ENCODE results near the gene PADI3. TPM values are rescaled to one million over a fixed set of nuclear protein-coding genes. Genes with fewer than 3 reads are reported as not detected.

PADI3 gene
- total RNA-seq, 2 donors from 2014 or later = 0.18 to 1.2 TPM

GRCh38 chr1:17228619-17229018 lies 20.3 kb upstream of the PADI3 start:
- Histone ChIP-seq H3K4me3 (no peak overlapping the region), H3K27ac (no peak overlapping the region), H3K36me3 (no peaks in the 10 kb centered on the region), H3K9me3 (no peaks in the 10 kb centered on the region), H3K27me3 (replicated peaks; ENCODE audit: insufficient read depth) (no peaks in the 10 kb centered on the region), H3K4me1 (replicated peaks) (peaks cover 5% of the 10 kb centered on the region)
- TF ChIP-seq POLR2A (IDR thresholded peaks at IDR 0.05) (no peak), POLR2AphosphoS5 (IDR thresholded peaks at IDR 0.05) (no peak), CTCF (IDR thresholded peaks at IDR 0.05) (no peak)
- DNase-seq (ENCODE audit: low spot score) = no peak
- WGBS = 80% methylated on average over 7 of the region's 8 CpGs
- intact Hi-C loops (cut with DNase I) = no loop called here

- no peaks in the 10 kb centered on the region for H3K9me3 ChIP-seq
- H3K27me3 ChIP-seq (replicated peaks; ENCODE audit: insufficient read depth) = no peaks in the 10 kb centered on the region
Observed at GRCh38 chr1:17229379-17229778, 19.5 kb upstream of the PADI3 start.

DNA sequence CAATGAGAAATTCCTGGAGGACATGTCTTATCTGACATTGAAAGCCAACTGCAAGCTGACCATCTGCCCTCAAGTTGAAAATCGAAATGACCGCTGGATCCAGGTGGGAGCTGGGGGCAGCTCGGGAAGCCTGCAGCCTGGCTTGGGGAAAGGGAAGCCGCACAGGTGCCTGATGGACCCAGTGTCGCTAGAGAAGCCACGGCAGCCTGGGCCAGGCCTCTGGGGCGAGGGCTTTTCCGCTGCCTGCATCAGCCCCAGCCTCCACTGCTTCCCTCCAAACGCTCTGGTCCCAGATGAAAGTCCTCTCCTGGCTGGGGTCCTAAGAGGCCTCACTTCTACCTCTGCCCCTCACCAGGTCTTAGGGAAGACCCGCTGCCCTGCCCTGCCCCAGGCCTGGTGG lies 18.8 kb upstream of the PADI3 start:
- Histone ChIP-seq H3K4me3 (no peak overlapping the region), H3K9me3 (no peaks in the 10 kb centered on the region), H3K27me3 (replicated peaks; ENCODE audit: insufficient read depth) (no peaks in the 10 kb centered on the region), H3K36me3 (no peaks in the 10 kb centered on the region), H3K4me1 (replicated peaks) (peaks cover 5% of the 10 kb centered on the region), H3K27ac (no peak overlapping the region)
- 97% methylated on average over 10 of the region's 10 CpGs for WGBS
- TF ChIP-seq POLR2A (IDR thresholded peaks at IDR 0.05) = no peak
- TF ChIP-seq POLR2AphosphoS5 (IDR thresholded peaks at IDR 0.05) = no peak
- TF ChIP-seq CTCF (IDR thresholded peaks at IDR 0.05) = no peak
- intact Hi-C loops (cut with DNase I) = loop anchor here (10.0 kb wide), 1 partner anchor 275 kb away; no protein-coding TSS in a partner anchor
- no peak for DNase-seq (ENCODE audit: low spot score)

More at GRCh38 chr1:17229379-17229778, 19.5 kb upstream of the PADI3 start:
- Histone ChIP-seq H3K4me1 (replicated peaks) (peaks cover 5% of the 10 kb centered on the region), H3K27ac (no peak overlapping the region), H3K4me3 (no peak overlapping the region), H3K36me3 (no peaks in the 10 kb centered on the region)
- no peak for TF ChIP-seq POLR2A (IDR thresholded peaks at IDR 0.05)
- no peak for TF ChIP-seq CTCF (IDR thresholded peaks at IDR 0.05)
- TF ChIP-seq POLR2AphosphoS5 (IDR thresholded peaks at IDR 0.05) = no peak
- WGBS = 86% methylated on average over 6 of the region's 6 CpGs
- DNase-seq (ENCODE audit: low spot score) = no peak
- intact Hi-C loops (cut with DNase I) = no loop called here

GRCh38 chr1:17230671-17231310 lies 18.1 kb upstream of the PADI3 start:
- WGBS = 87% methylated on average over 8 of the region's 8 CpGs
- H3K9me3 ChIP-seq = no peaks in the 10 kb centered on the region
- TF ChIP-seq CTCF (IDR thresholded peaks at IDR 0.05) (no peak), POLR2AphosphoS5 (IDR thresholded peaks at IDR 0.05) (no peak), POLR2A (IDR thresholded peaks at IDR 0.05) (no peak)
- DNase-seq (ENCODE audit: low spot score) = no peak
- H3K4me1 ChIP-seq (replicated peaks) = peaks cover 5% of the 10 kb centered on the region
- H3K36me3 ChIP-seq = no peaks in the 10 kb centered on the region
- H3K27me3 ChIP-seq (replicated peaks; ENCODE audit: insufficient read depth) = no peaks in the 10 kb centered on the region
- H3K4me3 ChIP-seq = no peak overlapping the region
- H3K27ac ChIP-seq = no peak overlapping the region
- intact Hi-C loops (cut with DNase I) = loop anchor here (10.0 kb wide), 1 partner anchor 276 kb away; no protein-coding TSS in a partner anchor
